Measurements from ENCODE around the gene SNAI3. TPM values are rescaled to one million over a fixed set of nuclear protein-coding genes. Genes with fewer than 3 reads are reported as not detected.
A peak's percentile ranks its signal among the peaks of the same experiment; 100 is the strongest.

Gene SNAI3
- polyA plus RNA-seq, 1 experiment, result 0.04 TPM

GRCh38 chr16:88653101-88653500, 33.2 kb downstream of the SNAI3 start:
- no peaks in the 10 kb centered on the region; the same call in 1 of the 2 replicates for H3K9me3 ChIP-seq (ENCODE audit: control insufficient read depth, insufficient read depth, low read length)
- TF ChIP-seq CTCF (IDR thresholded peaks at IDR 0.05; ENCODE audit: low read depth, low read length), result no peak
- no peak for DNase-seq (ENCODE audit: low read depth, low spot score)
- H3K27ac ChIP-seq (ENCODE audit: low read depth, low read length), result no peak overlapping the region
- ChIA-PET POLR2A (no interaction called here), CTCF (no interaction called here)
- H3K27me3 ChIP-seq (ENCODE audit: control insufficient read depth, insufficient read depth, low read length), result no peaks in the 10 kb centered on the region
- no peak overlapping the region for H3K4me3 ChIP-seq (ENCODE audit: low read depth, low read length)

GRCh38 chr16:88652762-88653063, 33.6 kb downstream of the SNAI3 start:
- TF ChIP-seq CTCF (IDR thresholded peaks at IDR 0.05; ENCODE audit: low read depth, low read length), result no peak
- H3K4me3 ChIP-seq (ENCODE audit: low read depth, low read length), result no peak overlapping the region
- no peak for DNase-seq (ENCODE audit: low read depth, low spot score)
- ChIA-PET CTCF (no interaction called here), POLR2A (no interaction called here)
- H3K27ac ChIP-seq (ENCODE audit: low read depth, low read length), result no peak overlapping the region
- H3K9me3 ChIP-seq (ENCODE audit: control insufficient read depth, insufficient read depth, low read length), result no peaks in the 10 kb centered on the region; the same call in 1 of the 2 replicates
- no peaks in the 10 kb centered on the region for H3K27me3 ChIP-seq (ENCODE audit: control insufficient read depth, insufficient read depth, low read length)

DNA sequence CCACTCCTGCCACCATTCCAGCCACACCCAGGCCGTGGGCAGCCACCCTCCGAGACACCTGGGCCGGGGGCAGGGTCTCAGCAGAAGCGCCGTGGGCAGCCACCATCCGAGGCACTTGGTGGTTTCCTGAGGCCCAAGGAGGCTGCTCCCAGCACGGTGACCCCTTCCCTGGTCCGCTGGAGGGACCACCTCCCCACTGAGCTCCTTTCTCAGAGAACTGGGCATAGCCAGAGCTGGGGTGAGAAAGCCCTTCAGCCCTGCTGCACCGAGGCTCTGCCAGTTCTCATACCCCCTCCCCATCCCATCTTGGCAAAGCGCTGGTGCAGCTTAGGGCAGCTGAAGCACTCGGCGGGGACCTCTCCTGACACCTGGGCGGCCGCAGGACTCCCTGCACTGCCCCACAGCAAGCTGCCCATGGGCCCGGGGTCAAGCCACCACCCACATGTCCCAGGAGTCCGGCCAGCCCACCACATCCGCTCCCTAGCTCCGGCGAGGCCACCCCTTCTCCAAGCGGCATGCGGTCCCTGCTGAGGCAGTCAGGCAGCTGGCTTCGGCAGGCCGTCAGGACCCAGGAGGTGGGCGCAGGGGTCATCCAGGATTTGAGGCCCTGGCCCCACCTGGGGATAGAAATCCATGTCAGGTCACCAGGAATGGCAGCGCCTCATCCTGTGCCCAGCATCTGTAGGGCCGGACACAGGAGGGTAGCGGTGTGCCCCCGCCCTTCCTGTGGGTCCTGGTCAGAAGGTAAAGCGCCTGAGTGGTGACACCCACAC, 34.1 kb downstream of the SNAI3 start:
- DNase-seq (ENCODE audit: low read depth, low spot score), result no peak
- Histone ChIP-seq H3K9me3 (ENCODE audit: control insufficient read depth, insufficient read depth, low read length) (no peaks in the 10 kb centered on the region; the same call in 1 of the 2 replicates), H3K27me3 (ENCODE audit: control insufficient read depth, insufficient read depth, low read length) (no peaks in the 10 kb centered on the region), H3K4me3 (ENCODE audit: low read depth, low read length) (no peak overlapping the region), H3K27ac (ENCODE audit: low read depth, low read length) (no peak overlapping the region)
- TF ChIP-seq CTCF (IDR thresholded peaks at IDR 0.05; ENCODE audit: low read depth, low read length), result no peak
- POLR2A ChIA-PET, result no interaction called here
- CTCF ChIA-PET, result no interaction called here

GRCh38 chr16:88651276-88651988, 34.9 kb downstream of the SNAI3 start:
- H3K27me3 ChIP-seq (ENCODE audit: control insufficient read depth, insufficient read depth, low read length), result no peaks in the 10 kb centered on the region
- H3K4me3 ChIP-seq (ENCODE audit: low read depth, low read length), result peak overlapping the region; percentile 83
- H3K9me3 ChIP-seq (ENCODE audit: control insufficient read depth, insufficient read depth, low read length), result no peaks in the 10 kb centered on the region; the same call in 1 of the 2 replicates
- ChIA-PET POLR2A (no interaction called here), CTCF (no interaction called here)
- DNase-seq (ENCODE audit: low read depth, low spot score), result no peak
- no peak for TF ChIP-seq CTCF (IDR thresholded peaks at IDR 0.05; ENCODE audit: low read depth, low read length)
- no peak overlapping the region for H3K27ac ChIP-seq (ENCODE audit: low read depth, low read length)

DNA sequence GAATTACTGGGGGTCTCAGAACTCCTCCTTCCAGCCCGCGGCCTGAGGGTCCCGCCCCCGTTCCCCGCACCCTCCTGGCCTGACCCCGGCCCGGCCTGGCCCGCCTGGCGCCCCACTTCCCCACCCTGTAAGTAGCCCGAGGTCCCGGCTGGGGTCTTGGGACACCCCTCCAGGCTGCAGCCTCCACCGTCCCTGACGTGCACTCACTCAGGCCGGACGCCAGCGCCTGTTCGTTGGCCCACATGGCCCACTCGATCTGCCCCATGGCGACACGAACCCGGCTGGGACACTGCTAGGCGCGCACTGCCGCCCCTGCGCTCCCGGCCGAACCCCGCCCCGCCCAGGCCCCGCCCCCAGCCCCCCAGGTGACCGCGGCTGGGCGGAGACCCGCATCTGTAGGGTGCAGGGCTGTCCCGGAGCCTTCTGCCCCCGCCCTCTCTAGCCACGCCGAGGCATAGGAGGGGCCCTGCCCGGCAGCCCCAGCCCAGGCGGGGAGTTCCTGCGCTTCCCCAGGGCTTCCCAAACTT, 35.5 kb downstream of the SNAI3 start, which contains the start of gene CYBA:
TSS of gene CYBA (minus strand) at position 305 of the 527 bp plus-strand sequence. CDS start at position 265, 40 bp downstream.
- Histone ChIP-seq H3K27me3 (ENCODE audit: control insufficient read depth, insufficient read depth, low read length) (no peaks in the 10 kb centered on the region), H3K9me3 (ENCODE audit: control insufficient read depth, insufficient read depth, low read length) (no peaks in the 10 kb centered on the region; the same call in 1 of the 2 replicates), H3K27ac (ENCODE audit: low read depth, low read length) (peak within 1 kb of the TSS; percentile 39), H3K4me3 (ENCODE audit: low read depth, low read length) (peak within 1 kb of the TSS; percentile 83)
- DNase-seq (ENCODE audit: low read depth, low spot score), result no peak
- ChIA-PET POLR2A (no interaction called here), CTCF (no interaction called here)
- TF ChIP-seq CTCF (IDR thresholded peaks at IDR 0.05; ENCODE audit: low read depth, low read length), result no peak
